OCI-LY7 (cell line): ENCODE measurements around the gene ACAD8. TPM values are rescaled to one million over a fixed set of nuclear protein-coding genes. Genes with fewer than 3 reads are reported as not detected.
"Not testable (repeated sequence)": the region's sequence is repeated elsewhere in the genome, so short reads cannot be mapped to it uniquely, and the experiment has no call there.

Experiments used
- BruUV-seq: library from RNA; stranded (reverse); fragments of 400-500 nt; replicated peaks from 2 replicates; lab custom pipeline; 2021; lab: Mats Ljungman, UMichigan
- CTCF ChIA-PET: fragments of 300-600 bp; sonication (Branson Sonifier 250); formaldehyde crosslinking; loops from one replicate; lab custom pipeline; 2022; ENCODE audit warnings: antibody characterized with exemption; ENCODE audit not compliant: unreplicated experiment; lab: Charles Lee
- POLR2A ChIA-PET: fragments of 300-600 bp; sonication (Branson Sonifier 250); formaldehyde crosslinking; loops from one replicate; lab custom pipeline; 2022; ENCODE audit warnings: antibody characterized with exemption; lab: Charles Lee
- DNase-seq: peaks from one replicate; pipeline ENCODE4 v3.0.0-alpha.2; 2015; ENCODE audit warnings: low spot score
- H2AFZ ChIP-seq: fragments of 200-600 bp; sonication (generic), shearing (Covaris generic); 2 replicates; pipeline ENCODE4 v1.6.1; 2014; ENCODE audit warnings: mild to moderate bottlenecking, antibody characterized with exemption, low read length, moderate library complexity
- H3K27ac ChIP-seq: fragments of 200-600 bp; sonication (generic); 2 replicates; pipeline ENCODE4 v1.5.1; 2014; ENCODE audit warnings: mixed run types, low read depth, mild to moderate bottlenecking, moderate library complexity, low read length, inconsistent platforms; ENCODE audit not compliant: poor library complexity, severe bottlenecking
- H3K36me3 ChIP-seq: fragments of 200-600 bp; sonication (generic); 2 replicates; pipeline ENCODE4 v1.6.1; 2014; ENCODE audit warnings: mild to moderate bottlenecking, antibody characterized with exemption, low read length, moderate library complexity, mixed read lengths; ENCODE audit not compliant: insufficient read depth
- H3K4me1 ChIP-seq: fragments of 200-600 bp; sonication (generic); 2 replicates; pipeline ENCODE4 v1.5.1; 2014; ENCODE audit warnings: mild to moderate bottlenecking, low read length; ENCODE audit not compliant: insufficient read depth, poor library complexity, severe bottlenecking
- H3K4me2 ChIP-seq: fragments of 200-600 bp; sonication (generic); 2 replicates; pipeline ENCODE4 v1.6.1; 2014; ENCODE audit warnings: mild to moderate bottlenecking, low read length
- H3K4me3 ChIP-seq: fragments of 200-600 bp; sonication (generic); 2 replicates; pipeline ENCODE4 v1.5.1; 2014; ENCODE audit warnings: mild to moderate bottlenecking, low read depth, low read length; ENCODE audit not compliant: poor library complexity, severe bottlenecking
- H3K79me2 ChIP-seq: fragments of 200-600 bp; sonication (generic); 2 replicates; pipeline ENCODE4 v1.6.1; 2016; ENCODE audit warnings: low read depth, mild to moderate bottlenecking, low read length, moderate library complexity, mixed read lengths; ENCODE audit not compliant: insufficient read depth
- H3K9me2 ChIP-seq: fragments of 200-600 bp; sonication (generic); 2 replicates; pipeline ENCODE4 v1.6.1; 2016; ENCODE audit warnings: mild to moderate bottlenecking, low read length, mixed read lengths; ENCODE audit not compliant: insufficient read depth
- H3K9me3 ChIP-seq: fragments of 200-600 bp; sonication (generic); 2 replicates; pipeline ENCODE4 v1.6.1; 2014; ENCODE audit warnings: mild to moderate bottlenecking, mixed run types, low read length, mixed read lengths
- H4K20me1 ChIP-seq: fragments of 200-600 bp; sonication (generic); 2 replicates; pipeline ENCODE4 v1.6.1; 2014; ENCODE audit warnings: mild to moderate bottlenecking, antibody characterized with exemption, low read length, moderate library complexity, mixed read lengths; ENCODE audit not compliant: insufficient read depth
- CTCF ChIP-seq: fragments of 200-600 bp; sonication (generic); conservative IDR thresholded peaks from 2 replicates; pipeline ENCODE4 v1.5.1; 2014; ENCODE audit warnings: mild to moderate bottlenecking, antibody characterized with exemption, low read length, moderate library complexity, mixed read lengths
- EZH2phosphoT487 ChIP-seq: fragments of 200-600 bp; sonication (generic); IDR thresholded peaks from 2 replicates; pipeline ENCODE4 v1.6.1; 2018; ENCODE audit warnings: low read depth, borderline replicate concordance, mild to moderate bottlenecking, mixed run types, antibody characterized with exemption, low read length, moderate library complexity, mixed read lengths
- intact Hi-C: fragments of 100-400 bp; cut with micrococcal nuclease; formaldehyde crosslinking; loops from one replicate; pipeline ENCODE4 v1.10.0; 2022; ENCODE audit not compliant: unreplicated experiment
- total RNA-seq, 2 experiments: library from RNA; depleted of rRNA in 1 of 2; stranded (reverse); fragments of >200 nt in 1 of 2; shearing (Covaris generic) in 1 of 2; gene quantifications; 2 replicates each; pipeline ENCODE4 v1.2.3, GENCODE V29; 2014 to 2022

The ACAD8 gene
- total RNA-seq, 2 experiments from 2014 or later = 24.7 to 29.7 TPM

GRCh38 chr11:134278356-134278755 is 25.0 kb downstream of the ACAD8 start:
- Histone ChIP-seq H4K20me1 (no peaks in the 10 kb centered on the region), H3K4me2 (no peak overlapping the region), H3K79me2 (no peaks in the 10 kb centered on the region), H2AFZ (no peak overlapping the region), H3K36me3 (no peaks in the 10 kb centered on the region), H3K4me3 (no peak overlapping the region), H3K9me2 (no peaks in the 10 kb centered on the region), H3K4me1 (no peaks in the 10 kb centered on the region), H3K27ac (no peak overlapping the region), H3K9me3 (no peaks in the 10 kb centered on the region)
- no TSS peak for BruUV-seq
- ChIA-PET CTCF (no interaction called here), POLR2A (interaction anchor here (0.9 to 1.0 kb wide), 2 partner anchors 15 to 25 kb away, joined by 3 to 6 read pairs; partner anchors contain the start of genes ACAD8 and THYN1)
- DNase-seq = no peak
- TF ChIP-seq EZH2phosphoT487 (no peak), CTCF (no peak)
- intact Hi-C loops = no loop called here

GRCh38 chr11:134281635-134282034 is 28.3 kb downstream of the ACAD8 start:
- H3K36me3 ChIP-seq, H3K4me3 ChIP-seq, BruUV-seq, H3K9me3 ChIP-seq, H4K20me1 ChIP-seq, H3K9me2 ChIP-seq, POLR2A ChIA-PET, H3K4me1 ChIP-seq, intact Hi-C loops, CTCF ChIA-PET, DNase-seq, H3K79me2 ChIP-seq, H3K27ac ChIP-seq, H2AFZ ChIP-seq, H3K4me2 ChIP-seq: not testable (repeated sequence)

- no peak overlapping the region for H3K4me2 ChIP-seq
- no peak overlapping the region for H2AFZ ChIP-seq
- no peaks in the 10 kb centered on the region for H3K9me2 ChIP-seq
- no peaks in the 10 kb centered on the region for H3K9me3 ChIP-seq
- CTCF ChIA-PET = no interaction called here
- no peaks in the 10 kb centered on the region for H4K20me1 ChIP-seq
- H3K4me3 ChIP-seq = no peak overlapping the region
- POLR2A ChIA-PET = no interaction called here
- no peak for DNase-seq
- no peaks in the 10 kb centered on the region for H3K4me1 ChIP-seq
- TF ChIP-seq CTCF (no peak), EZH2phosphoT487 (no peak)
- H3K36me3 ChIP-seq = no peaks in the 10 kb centered on the region
- no TSS peak for BruUV-seq
- H3K27ac ChIP-seq = no peak overlapping the region
- no peaks in the 10 kb centered on the region for H3K79me2 ChIP-seq
- intact Hi-C loops = no loop called here
These were observed 29.0 kb downstream of the ACAD8 start for GRCh38 chr11:134282121-134283045.
